Psoas muscle (tissue), 8 donors: ENCODE measurements around the gene CYP4B1. TPM values are rescaled to one million over a fixed set of nuclear protein-coding genes. Genes with fewer than 3 reads are reported as not detected.

Source experiments
- ATAC-seq, 4 donors: fragments of 200-7000 bp; cut with Tn5 transposase; one replicate each; pipeline ENCODE4 v1.9.1; 2020; ENCODE audit warnings: moderate library complexity in 3 of 4, mild to moderate bottlenecking in 2 of 4
- DNase-seq, 2 donors: peaks; one replicate each; pipeline ENCODE4 v3.0.0-alpha.2; 2020
- H3K27ac ChIP-seq: fragments of 200-600 bp; one replicate; pipeline ENCODE4 v1.8.0; 2022
- H3K27me3 ChIP-seq, 3 donors: fragments of 200-600 bp in 1 of 3; one replicate each; pipeline versions ENCODE4 v1.6.1 to v1.8.0; 2013 to 2022; ENCODE audit warnings: low read length in 2 of 3, mild to moderate bottlenecking in 2 of 3, moderate library complexity in 1 of 3; ENCODE audit not compliant: insufficient read depth in 3 of 3
- H3K36me3 ChIP-seq, 2 donors: fragments of 200-600 bp in 1 of 2; one replicate each; pipeline versions ENCODE4 v1.6.1 to v1.8.0; 2013 to 2022; ENCODE audit warnings: low read depth in 1 of 2, mild to moderate bottlenecking in 1 of 2, moderate library complexity in 1 of 2; ENCODE audit not compliant: insufficient read depth in 1 of 2
- H3K4me1 ChIP-seq: fragments of 200-600 bp; one replicate; pipeline ENCODE4 v1.8.0; 2022
- H3K4me3 ChIP-seq: fragments of 200-600 bp; one replicate; pipeline ENCODE4 v1.8.0; 2022; ENCODE audit warnings: mild to moderate bottlenecking
- H3K9me3 ChIP-seq: fragments of 200-600 bp; one replicate; pipeline ENCODE4 v1.8.0; 2022
- CTCF ChIP-seq: fragments of 200-600 bp; IDR thresholded peaks from one replicate; pipeline ENCODE4 v1.8.0; 2022; ENCODE audit warnings: antibody characterized with exemption
- WGBS, 3 donors: extraction: QIAGEN DNeasy Blood & Tissue Kit; methylation state at CpG; one replicate each; pipeline versions ENCODE4 v1.1.6 to v1.1.7; 2013; 5-methylcytosine and 5-hydroxymethylcytosine counted together
- intact Hi-C, 2 donors: fragments of 100-400 bp; cut with DNase I; formaldehyde crosslinking; loops; one replicate each; pipeline versions ENCODE4 v1.11.0 to v1.14.2; 2022
- polyA plus RNA-seq, 3 donors: library from polyadenylated mRNA; stranded (reverse); fragments of 200-250 nt; gene quantifications; one replicate each; pipeline ENCODE4 v1.2.3, GENCODE V29; 2013
- total RNA-seq, 4 donors: library from RNA; stranded (reverse); fragmentation: NEBNext Ultra II Directional in 2 of 4; extraction: Animal tissue kit (Norgen Biotek cat#: 25700) in 2 of 4; gene quantifications; one replicate each; pipeline versions ENCODE4 v1.2.1 to v1.2.4, GENCODE V29; 2021 to 2023
- donor health status: healthy with polysubstance abuse.
- donor health status: DM: no; HTN: no; CAD: no; lungs with moderate emphysema.
- donor health status: Bipolar disorder and iron deficiency.
- donor health status: healthy.
- donor health status: DM: yes; HTN: yes; CAD: no.
- donor health status: DM: no; HTN: no; CAD: no.
- donor health status: DM: no; HTN: no; CAD: no.
- donor health status: DM: yes; HTN: yes; CAD: no.

CYP4B1 gene
- total and polyA plus RNA-seq, 7 donors: 0.15 to 37.4 (median 21.9) TPM

GRCh38 chr1:46815133-46815532 lies 16.3 kb downstream of the CYP4B1 start:
- no peak for ATAC-seq

GRCh38 chr1:46816930-46817329 lies 18.1 kb downstream of the CYP4B1 start:
- TF ChIP-seq CTCF: no peak

More at GRCh38 chr1:46815133-46815532, 16.3 kb downstream of the CYP4B1 start:
- intact Hi-C loops: no loop called here
- H3K4me1 ChIP-seq: no peaks in the 10 kb centered on the region
- no peaks in the 10 kb centered on the region for H3K9me3 ChIP-seq
- TF ChIP-seq CTCF: no peak
- no peak overlapping the region for H3K4me3 ChIP-seq
- no peaks in the 10 kb centered on the region for H3K27me3 ChIP-seq
- H3K36me3 ChIP-seq: peaks cover 0 to 3% of the 10 kb centered on the region in 2 donors
- DNase-seq: no peak
- 83 to 90% (median 86%) methylated on average over 6 of the region's 6 CpGs for WGBS, 3 donors
- no peak overlapping the region for H3K27ac ChIP-seq

GRCh38 chr1:46817814-46818213 lies 19.0 kb downstream of the CYP4B1 start:
- no peak overlapping the region for H3K4me3 ChIP-seq
- no peaks in the 10 kb centered on the region for H3K9me3 ChIP-seq
- no peak for TF ChIP-seq CTCF
- peaks cover 0 to 3% of the 10 kb centered on the region in 2 donors for H3K36me3 ChIP-seq
- ATAC-seq (no peak), DNase-seq (no peak)
- no peaks in the 10 kb centered on the region for H3K27me3 ChIP-seq
- H3K4me1 ChIP-seq: no peaks in the 10 kb centered on the region
- H3K27ac ChIP-seq: no peak overlapping the region
- 84 to 88% (median 85%) methylated on average over 6 of the region's 6 CpGs for WGBS, 3 donors
- intact Hi-C loops: no loop called here

More at GRCh38 chr1:46816930-46817329, 18.1 kb downstream of the CYP4B1 start:
- DNase-seq (no peak), ATAC-seq (no peak)
- WGBS, 3 donors: 78 to 97% (median 90%) methylated on average over 5 of the region's 5 CpGs
- H3K9me3 ChIP-seq: no peaks in the 10 kb centered on the region
- H3K4me1 ChIP-seq: no peaks in the 10 kb centered on the region
- no peak overlapping the region for H3K4me3 ChIP-seq
- H3K36me3 ChIP-seq: peaks cover 0 to 3% of the 10 kb centered on the region in 2 donors
- H3K27ac ChIP-seq: no peak overlapping the region
- H3K27me3 ChIP-seq: no peaks in the 10 kb centered on the region
- intact Hi-C loops: no loop called here

- no peak for DNase-seq
- intact Hi-C loops: no loop called here
- H3K36me3 ChIP-seq: peaks cover 0 to under 1% of the 10 kb centered on the region in 2 donors
Measured at GRCh38 chr1:46818591-46818990, 19.7 kb downstream of the CYP4B1 start.

More at GRCh38 chr1:46818591-46818990, 19.7 kb downstream of the CYP4B1 start:
- no peak for ATAC-seq
- TF ChIP-seq CTCF: no peak
- H3K9me3 ChIP-seq: no peaks in the 10 kb centered on the region
- no peaks in the 10 kb centered on the region for H3K27me3 ChIP-seq
- no peak overlapping the region for H3K4me3 ChIP-seq
- no peaks in the 10 kb centered on the region for H3K4me1 ChIP-seq
- 89 to 93% (median 89%) methylated on average over 5 of the region's 5 CpGs for WGBS, 3 donors
- no peak overlapping the region for H3K27ac ChIP-seq
